ENCODE measurements around the gene ZBTB7C.

GRCh38 chr18:48230467-48231113 lies 178.6 kb downstream of the ZBTB7C start:
- TF ChIP-seq POLR2A (IDR thresholded peaks at IDR 0.05) (no peak), CTCF (IDR thresholded peaks at IDR 0.05) (peak; percentile 12 to 41)
